Gastroesophageal sphincter (tissue), 3 donors: ENCODE results near the gene RAI1.

Experiments used
- CTCF ChIP-seq, 4 experiments: fragments of 200-600 bp in 2 of 4; fragments of 450-650 bp in 2 of 4; sonication (generic) in 1 of 4; IDR thresholded peaks; one replicate each; pipeline ENCODE4 v1.5.1; 2017 to 2019; ENCODE audit warnings: antibody characterized with exemption in 4 of 4, mild to moderate bottlenecking in 2 of 4, moderate library complexity in 2 of 4
- POLR2A ChIP-seq, 2 donors: fragments of 450-650 bp; IDR thresholded peaks; one replicate each; pipeline ENCODE4 v1.6.1; 2017; ENCODE audit warnings: antibody characterized with exemption in 2 of 2, mild to moderate bottlenecking in 2 of 2, moderate library complexity in 1 of 2
- POLR2AphosphoS5 ChIP-seq: sonication (generic); formaldehyde crosslinking; IDR thresholded peaks from one replicate; pipeline ENCODE4 v1.6.1; 2017; ENCODE audit warnings: antibody characterized with exemption

- no peak for TF ChIP-seq CTCF (IDR thresholded peaks at IDR 0.05)
- no peak for TF ChIP-seq POLR2A (IDR thresholded peaks at IDR 0.05)
- TF ChIP-seq POLR2AphosphoS5: no peak
These were observed 125.5 kb downstream of the RAI1 start for GRCh38 chr17:17806611-17807274.
